ENCODE results near the gene COQ5.

The COQ5 gene

GRCh38 chr12:120546050-120546386, 17.1 kb upstream of the COQ5 start:
- H3K4me3 ChIP-seq (IDR thresholded peaks at IDR 0.05; ENCODE audit: insufficient read depth, low read depth, low read length) = no peak overlapping the region
- peaks cover 33% of the 10 kb centered on the region for H3K4me1 ChIP-seq (ENCODE audit: low read depth, poor library complexity, severe bottlenecking)
- H3K27me3 ChIP-seq (ENCODE audit: insufficient read depth, low read depth) = no peaks in the 10 kb centered on the region
- no peak overlapping the region for H3K4me2 ChIP-seq
- no peak for TF ChIP-seq CTCF (conservative IDR thresholded peaks at IDR 0.05; ENCODE audit: low read depth, low read length)
- peaks cover 3% of the 10 kb centered on the region; the same call in 1 of the 2 replicates for H4K20me1 ChIP-seq (ENCODE audit: insufficient read depth)
- no peak overlapping the region for H3K9ac ChIP-seq
- no peak overlapping the region for H2AFZ ChIP-seq (ENCODE audit: low read depth)
- peaks cover 83% of the 10 kb centered on the region for H3K79me2 ChIP-seq (ENCODE audit: insufficient read depth, low read depth)
- peaks cover 7% of the 10 kb centered on the region; the same call in 1 of the 2 replicates for H3K36me3 ChIP-seq (ENCODE audit: insufficient read depth)
- H3K27ac ChIP-seq = no peak overlapping the region

GRCh38 chr12:120544691-120545090, 15.7 kb upstream of the COQ5 start:
- peaks cover 46% of the 10 kb centered on the region for H3K4me1 ChIP-seq (ENCODE audit: low read depth, poor library complexity, severe bottlenecking)
- no peak overlapping the region for H3K9ac ChIP-seq
- peaks cover 3% of the 10 kb centered on the region; the same call in 1 of the 2 replicates for H4K20me1 ChIP-seq (ENCODE audit: insufficient read depth)
- H3K4me2 ChIP-seq = no peak overlapping the region
- H3K27ac ChIP-seq = no peak overlapping the region
- H3K4me3 ChIP-seq (IDR thresholded peaks at IDR 0.05; ENCODE audit: insufficient read depth, low read depth, low read length) = no peak overlapping the region
- peaks cover 7% of the 10 kb centered on the region; the same call in 1 of the 2 replicates for H3K36me3 ChIP-seq (ENCODE audit: insufficient read depth)
- no peak overlapping the region for H2AFZ ChIP-seq (ENCODE audit: low read depth)
- H3K79me2 ChIP-seq (ENCODE audit: insufficient read depth, low read depth) = peaks cover 97% of the 10 kb centered on the region
- no peak for TF ChIP-seq CTCF (conservative IDR thresholded peaks at IDR 0.05; ENCODE audit: low read depth, low read length)
- no peaks in the 10 kb centered on the region for H3K27me3 ChIP-seq (ENCODE audit: insufficient read depth, low read depth)

- Histone ChIP-seq H3K36me3 (ENCODE audit: insufficient read depth) (peaks cover 7% of the 10 kb centered on the region; the same call in 1 of the 2 replicates), H3K79me2 (ENCODE audit: insufficient read depth, low read depth) (peaks cover 98% of the 10 kb centered on the region), H3K4me2 (peak overlapping the region; percentile 33; the same call in 1 of the 2 replicates), H3K27ac (no peak overlapping the region), H4K20me1 (ENCODE audit: insufficient read depth) (peaks cover 3% of the 10 kb centered on the region; the same call in 1 of the 2 replicates), H3K4me3 (IDR thresholded peaks at IDR 0.05; ENCODE audit: insufficient read depth, low read depth, low read length) (no peak overlapping the region), H2AFZ (ENCODE audit: low read depth) (no peak overlapping the region), H3K27me3 (ENCODE audit: insufficient read depth, low read depth) (no peaks in the 10 kb centered on the region), H3K9ac (no peak overlapping the region), H3K4me1 (ENCODE audit: low read depth, poor library complexity, severe bottlenecking) (peaks cover 71% of the 10 kb centered on the region)
- no peak for TF ChIP-seq CTCF (conservative IDR thresholded peaks at IDR 0.05; ENCODE audit: low read depth, low read length)
These were observed 13.2 kb upstream of the COQ5 start for GRCh38 chr12:120542166-120542565.

- peak overlapping the region; percentile 97 for H3K4me2 ChIP-seq
- H3K27ac ChIP-seq = peak overlapping the region; percentile 93
- no peaks in the 10 kb centered on the region for H3K27me3 ChIP-seq (ENCODE audit: insufficient read depth, low read depth)
- no peak overlapping the region for H3K4me3 ChIP-seq (IDR thresholded peaks at IDR 0.05; ENCODE audit: insufficient read depth, low read depth, low read length)
- no peak for TF ChIP-seq CTCF (conservative IDR thresholded peaks at IDR 0.05; ENCODE audit: low read depth, low read length)
- no peaks in the 10 kb centered on the region for H4K20me1 ChIP-seq (ENCODE audit: insufficient read depth)
- H3K4me1 ChIP-seq (ENCODE audit: low read depth, poor library complexity, severe bottlenecking) = peaks cover 77% of the 10 kb centered on the region
- H2AFZ ChIP-seq (ENCODE audit: low read depth) = no peak overlapping the region
- H3K9ac ChIP-seq = peak overlapping the region; percentile 51; the same call in 1 of the 2 replicates
- no peaks in the 10 kb centered on the region for H3K36me3 ChIP-seq (ENCODE audit: insufficient read depth)
- H3K79me2 ChIP-seq (ENCODE audit: insufficient read depth, low read depth) = peaks cover 98% of the 10 kb centered on the region
These were observed 11.5 kb upstream of the COQ5 start for GRCh38 chr12:120540445-120540844.

Data from KMS-11 (cell line).